ENCODE data around the gene VEPH1.
"Not testable (repeated sequence)": the region's sequence is repeated elsewhere in the genome, so short reads cannot be mapped to it uniquely, and the experiment has no call there.

The VEPH1 gene

GRCh38 chr3:157348304-157349075 lies 154.7 kb downstream of the VEPH1 start:
- not testable (repeated sequence) for DNase-seq (ENCODE audit: low read depth)

- DNase-seq (ENCODE audit: low read depth), result no peak
Observed at GRCh38 chr3:157347577-157348303, 155.5 kb downstream of the VEPH1 start.

- no peak for DNase-seq (ENCODE audit: low read depth)
Observed at GRCh38 chr3:157336252-157337009, 166.8 kb downstream of the VEPH1 start.

- no peak for DNase-seq (ENCODE audit: low read depth)
Observed at GRCh38 chr3:157335233-157336076, 167.8 kb downstream of the VEPH1 start.

- peak; percentile 73 for DNase-seq (ENCODE audit: low read depth)
Observed at GRCh38 chr3:157333551-157333991, 169.6 kb downstream of the VEPH1 start.

- no peak for DNase-seq (ENCODE audit: low read depth)
Observed at GRCh38 chr3:157330206-157330605, 173.0 kb downstream of the VEPH1 start.

GRCh38 chr3:157329551-157329950 lies 173.7 kb downstream of the VEPH1 start:
- no peak for DNase-seq (ENCODE audit: low read depth)

- no peak for DNase-seq (ENCODE audit: low read depth)
Observed at GRCh38 chr3:157327837-157328236, 175.4 kb downstream of the VEPH1 start.

- no peak for DNase-seq (ENCODE audit: low read depth)
Observed at GRCh38 chr3:157327018-157327417, 176.2 kb downstream of the VEPH1 start.

- not testable (repeated sequence) for DNase-seq (ENCODE audit: low read depth)
Observed at GRCh38 chr3:157324869-157325268, 178.3 kb downstream of the VEPH1 start.

- DNase-seq (ENCODE audit: low read depth), result no peak
Observed at GRCh38 chr3:157323360-157323759, 179.9 kb downstream of the VEPH1 start.

GRCh38 chr3:157319672-157320071 lies 183.5 kb downstream of the VEPH1 start:
- DNase-seq (ENCODE audit: low read depth), result no peak

- DNase-seq (ENCODE audit: low read depth), result no peak
Observed at GRCh38 chr3:157318639-157319288, 184.5 kb downstream of the VEPH1 start.

GRCh38 chr3:157317895-157318294 lies 185.3 kb downstream of the VEPH1 start:
- no peak for DNase-seq (ENCODE audit: low read depth)

- DNase-seq (ENCODE audit: low read depth), result no peak
Observed at GRCh38 chr3:157313186-157313585, 190.0 kb downstream of the VEPH1 start.

GRCh38 chr3:157312376-157312745 lies 190.9 kb downstream of the VEPH1 start:
- no peak for DNase-seq (ENCODE audit: low read depth)

- DNase-seq (ENCODE audit: low read depth), result peak; percentile 94
Observed at GRCh38 chr3:157311633-157312375, 191.4 kb downstream of the VEPH1 start.

GRCh38 chr3:157310329-157311052 lies 192.7 kb downstream of the VEPH1 start:
- DNase-seq (ENCODE audit: low read depth), result no peak

- DNase-seq (ENCODE audit: low read depth), result no peak
Observed at GRCh38 chr3:157306502-157306901, 196.7 kb downstream of the VEPH1 start.

- no peak for DNase-seq (ENCODE audit: low read depth)
Observed at GRCh38 chr3:157305392-157305791, 197.8 kb downstream of the VEPH1 start.

All from GM04503 (cell line).